HG03520 (cell line): ENCODE measurements around the gene OPHN1.
"Not testable (repeated sequence)": the region's sequence is repeated elsewhere in the genome, so short reads cannot be mapped to it uniquely, and the experiment has no call there.

Source experiments
- ATAC-seq: cut with Tn5 transposase; IDR thresholded peaks from one replicate; pipeline ENCODE4 v1.9.1; 2021; ENCODE audit warnings: mild to moderate bottlenecking, moderate library complexity; ENCODE audit not compliant: unreplicated experiment

OPHN1 gene

DNA sequence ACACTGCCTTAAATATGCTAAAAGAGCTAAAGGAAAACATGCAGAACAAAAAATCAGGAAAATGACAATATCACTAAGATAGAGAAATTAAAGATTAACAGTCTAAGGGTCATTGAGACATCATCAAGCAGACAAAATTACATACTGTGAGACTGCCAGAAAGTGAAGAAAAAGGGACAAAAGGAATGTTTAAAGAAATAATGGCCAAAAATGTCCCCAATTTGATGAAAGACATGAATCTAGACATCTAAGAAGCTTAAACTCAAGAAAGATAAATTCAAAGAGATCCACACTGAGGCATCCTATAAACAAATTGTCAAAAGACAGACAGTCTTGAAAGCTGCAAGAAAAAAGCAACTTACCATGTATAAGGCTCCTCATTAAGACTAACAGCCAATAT, 63.7 kb downstream of the OPHN1 start:
- ATAC-seq = no peak

DNA sequence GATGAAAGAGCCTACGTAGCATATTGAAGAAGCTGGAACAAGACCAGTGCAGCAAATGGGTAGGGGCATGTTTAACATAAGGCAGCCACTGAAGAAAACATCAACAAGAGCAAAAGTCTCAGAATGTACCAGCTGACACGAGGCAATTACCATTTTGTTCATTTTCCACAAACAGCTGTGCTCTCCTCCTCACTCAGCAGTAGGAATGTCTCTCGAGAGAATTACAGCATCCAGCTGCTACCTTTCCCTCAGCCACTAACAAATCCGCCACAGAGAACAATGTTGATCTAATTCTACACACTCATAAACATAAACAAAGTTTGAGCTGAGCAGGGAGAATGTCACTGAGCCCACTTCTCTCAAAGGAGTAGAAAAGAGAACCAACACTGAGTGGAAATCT, 68.0 kb downstream of the OPHN1 start:
- no peak for ATAC-seq

DNA sequence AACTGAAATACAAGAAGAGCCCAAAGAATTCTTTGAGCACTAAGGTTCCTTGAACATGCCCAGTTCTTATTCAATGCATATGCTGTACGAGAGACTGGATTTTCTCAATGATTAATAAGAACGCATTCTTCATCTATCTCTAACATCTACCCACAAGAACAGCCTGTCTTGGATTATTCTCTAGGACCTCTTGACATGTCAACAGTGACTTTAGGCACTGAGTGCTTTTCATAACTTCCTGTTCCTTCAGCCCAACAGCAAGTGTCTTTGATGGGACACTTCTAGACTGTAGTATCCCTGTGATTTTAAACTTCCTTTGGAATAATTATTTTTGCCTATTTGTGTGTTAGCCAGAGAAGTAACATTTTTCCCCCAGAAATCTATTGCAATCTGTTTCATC, 69.3 kb downstream of the OPHN1 start:
- ATAC-seq = no peak

DNA sequence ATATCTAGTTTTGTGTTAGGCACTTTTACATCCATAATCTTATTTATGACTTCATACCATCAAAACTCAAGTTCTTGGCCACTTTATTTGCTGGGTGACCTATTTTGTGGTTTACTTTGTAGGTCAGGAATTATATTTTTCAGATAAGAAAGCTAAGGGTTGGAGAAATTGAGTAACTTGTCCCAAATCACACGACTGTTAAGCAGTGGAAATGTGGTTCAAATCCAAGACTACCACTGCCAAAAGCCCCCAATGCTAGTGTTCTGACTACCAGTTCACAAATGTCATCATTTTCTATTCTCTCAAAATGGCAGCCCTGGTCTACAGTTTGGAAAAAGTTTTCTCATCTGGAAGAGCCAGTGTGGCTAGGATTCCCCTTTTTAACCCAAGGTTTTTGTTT, 74.6 kb downstream of the OPHN1 start:
- no peak for ATAC-seq

DNA sequence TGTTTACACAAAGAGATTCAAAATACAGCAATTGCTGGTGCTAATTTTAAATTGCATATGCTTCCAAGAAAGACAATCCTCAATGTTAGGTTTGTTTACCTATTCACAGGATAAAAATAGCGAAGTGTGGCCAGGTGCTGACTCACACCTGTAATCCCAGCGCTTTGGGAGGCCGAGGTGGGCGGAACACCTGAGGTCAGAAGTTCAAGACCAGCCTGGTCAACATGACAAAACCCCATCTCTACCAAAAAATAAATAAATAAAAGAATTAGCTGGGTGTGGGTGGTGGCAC, 77.7 kb downstream of the OPHN1 start:
- no peak for ATAC-seq

DNA sequence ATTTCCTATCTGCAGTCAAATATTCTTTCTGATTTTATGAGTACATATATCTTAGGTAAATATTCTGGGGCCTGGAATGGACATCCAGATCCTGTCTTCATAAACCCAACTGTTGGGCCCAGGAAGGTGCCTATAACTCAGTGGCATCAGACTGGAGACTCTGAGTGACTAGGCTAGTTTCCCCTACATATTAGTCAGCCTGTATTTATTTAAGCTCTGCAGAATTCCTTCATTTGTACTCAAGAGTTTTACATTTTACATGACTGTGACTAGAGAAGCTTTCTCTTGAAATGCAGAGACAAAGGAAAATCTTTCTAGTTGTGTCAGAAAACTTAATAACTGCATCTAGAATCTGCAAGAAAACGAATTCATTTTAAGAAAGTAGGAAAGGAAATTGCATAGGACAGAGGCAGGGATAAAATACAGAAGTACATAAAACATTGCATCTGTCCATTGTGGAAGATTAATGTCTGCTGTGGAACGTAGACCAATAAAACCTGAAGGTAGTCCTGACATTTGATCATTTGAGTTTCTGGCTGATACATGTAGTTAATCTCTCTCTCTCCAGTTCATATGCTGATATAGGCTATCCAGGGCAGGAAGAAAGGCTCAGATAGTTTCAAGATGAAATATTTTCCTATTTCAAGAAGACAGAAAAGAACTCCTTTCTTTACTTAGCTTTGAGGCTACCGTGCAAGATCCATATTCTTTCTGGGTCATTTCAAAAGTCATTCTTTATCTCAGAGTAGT, 78.2 kb downstream of the OPHN1 start:
- ATAC-seq = no peak

DNA sequence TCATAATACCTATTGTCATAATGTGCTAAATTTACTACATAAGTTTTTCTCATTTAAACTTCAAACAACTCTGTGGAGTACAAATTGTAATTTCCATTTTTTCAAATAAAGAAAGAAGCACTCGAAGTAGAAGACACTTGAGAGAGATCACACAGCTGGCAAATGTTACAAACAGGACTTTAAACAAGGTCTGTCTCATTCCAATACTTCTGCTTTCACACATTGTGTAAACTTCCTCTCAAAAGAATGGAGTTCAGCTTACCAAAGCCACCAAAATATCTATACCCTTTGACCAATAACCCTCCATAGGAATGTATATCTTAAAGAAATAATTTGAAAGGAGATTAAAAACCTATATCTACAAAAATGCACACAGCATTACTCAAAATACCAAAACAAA, 88.3 kb downstream of the OPHN1 start:
- ATAC-seq = no peak

DNA sequence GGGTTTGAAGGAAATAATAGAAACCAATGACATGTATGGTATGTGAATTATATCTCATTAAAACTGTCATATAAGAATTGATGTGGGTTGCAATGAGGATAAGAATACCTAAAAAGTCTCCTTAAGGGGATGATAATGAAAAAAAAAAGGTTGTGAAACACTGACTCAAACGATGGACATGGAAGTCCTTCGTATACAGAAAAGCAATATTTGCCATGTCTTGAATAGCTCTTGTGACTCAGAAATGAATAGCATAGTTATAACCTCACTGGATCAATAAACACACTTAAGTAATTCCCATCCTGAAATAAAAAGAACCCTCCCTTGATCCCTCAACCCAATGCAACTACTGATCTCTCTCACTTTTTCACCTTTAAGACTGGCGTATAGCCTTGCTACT, 89.7 kb downstream of the OPHN1 start:
- ATAC-seq = no peak

DNA sequence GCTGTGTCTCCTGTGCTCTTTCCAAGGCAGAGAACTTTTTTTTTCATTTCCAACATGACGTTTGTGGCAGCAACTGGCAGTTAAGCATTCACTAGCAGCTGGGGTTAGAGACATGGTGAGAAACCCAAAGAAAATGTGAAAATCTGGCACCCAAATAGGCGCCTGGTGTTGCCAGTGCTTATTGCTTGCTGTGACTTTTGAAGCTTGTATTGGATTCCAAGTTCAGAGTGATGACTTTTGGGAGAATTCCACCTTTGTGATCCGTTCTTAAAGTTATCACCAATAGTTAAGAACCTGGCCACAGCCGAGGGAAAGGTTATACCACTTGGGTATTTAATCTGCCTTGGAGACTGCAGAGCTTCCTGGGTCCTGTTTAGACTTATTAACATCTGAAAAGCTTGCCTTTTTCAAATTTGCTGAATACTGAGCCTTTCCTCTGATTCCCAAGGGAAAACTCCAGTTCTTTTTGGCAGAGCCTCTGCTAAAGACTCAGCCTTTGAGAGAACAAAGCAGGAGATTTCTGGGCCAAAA, 101.0 kb downstream of the OPHN1 start:
- ATAC-seq = no peak

DNA sequence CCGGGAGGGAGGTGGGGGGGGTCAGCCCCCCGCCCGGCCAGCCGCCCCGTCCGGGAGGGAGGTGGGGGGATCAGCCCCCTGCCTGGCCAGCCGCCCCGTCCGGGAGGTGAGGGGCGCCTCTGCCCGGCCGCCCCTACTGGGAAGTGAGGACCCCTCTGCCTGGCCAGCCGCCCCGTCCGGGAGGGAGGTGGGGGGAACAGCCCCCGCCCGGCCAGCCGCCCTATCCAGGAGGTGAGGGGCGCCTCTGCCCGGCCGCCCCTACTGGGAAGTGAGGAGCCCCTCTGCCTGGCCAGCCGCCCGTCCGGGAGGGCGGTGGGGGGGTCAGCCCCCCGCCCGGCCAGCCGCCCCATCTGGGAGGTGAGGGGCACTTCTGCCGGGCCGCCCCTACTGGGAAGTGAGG, 106.5 kb downstream of the OPHN1 start:
- ATAC-seq = not testable (repeated sequence)

DNA sequence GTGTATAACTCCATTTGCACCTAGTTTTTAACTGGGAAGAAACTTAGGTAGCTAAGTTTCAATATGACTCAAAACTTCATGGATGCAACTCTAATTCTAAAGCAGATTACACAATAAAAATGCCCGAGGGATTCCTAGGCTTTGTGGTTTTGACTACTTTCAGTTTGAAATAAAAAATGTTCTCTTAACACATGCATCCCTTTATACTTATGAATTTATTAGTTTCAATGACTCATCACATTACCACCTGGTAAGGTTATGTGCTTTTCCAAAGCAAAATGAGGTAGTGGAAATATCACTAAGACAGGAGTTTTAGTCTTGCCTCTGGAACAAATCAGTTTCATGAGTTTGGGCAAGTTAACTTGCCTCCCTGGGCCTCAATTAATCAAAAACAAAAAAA, 125.5 kb downstream of the OPHN1 start:
- ATAC-seq = no peak

DNA sequence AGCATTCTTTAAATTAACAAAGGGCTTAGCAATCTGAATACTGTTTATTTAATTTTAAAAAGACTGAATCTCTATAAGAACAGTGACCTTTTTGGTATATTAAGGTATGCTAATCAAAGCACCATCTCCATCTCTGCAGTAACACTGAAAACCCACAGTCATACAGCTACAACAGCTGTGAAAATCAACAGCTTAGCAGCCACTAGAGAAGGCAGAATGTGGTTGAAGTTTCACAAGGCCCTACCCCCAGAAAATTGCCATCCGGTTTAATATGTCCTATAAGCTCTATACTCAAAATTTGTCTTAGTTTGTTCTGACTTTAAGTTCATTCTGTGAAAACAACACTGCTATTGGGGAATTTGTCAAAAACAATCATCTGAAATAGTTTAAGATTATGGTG, 128.7 kb downstream of the OPHN1 start:
- no peak for ATAC-seq

DNA sequence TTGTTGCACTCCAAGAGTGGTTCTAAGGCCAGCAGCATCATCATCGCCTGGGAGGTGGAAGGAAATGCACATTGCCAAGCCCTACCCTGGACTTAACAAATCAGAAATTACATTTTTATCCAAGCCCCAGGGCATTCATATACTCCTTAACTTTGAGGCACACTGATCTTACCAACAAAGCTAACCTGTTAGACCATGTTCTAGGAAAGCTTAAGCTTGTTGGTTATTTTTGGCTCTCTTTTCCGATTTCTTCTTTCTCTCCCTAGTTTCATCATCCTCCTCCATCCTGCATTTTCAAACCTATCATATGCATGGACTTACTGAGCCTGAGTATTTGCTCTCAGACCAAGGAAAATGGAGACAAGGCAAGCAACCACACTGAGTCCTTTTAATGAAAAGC, 133.4 kb downstream of the OPHN1 start:
- no peak for ATAC-seq

DNA sequence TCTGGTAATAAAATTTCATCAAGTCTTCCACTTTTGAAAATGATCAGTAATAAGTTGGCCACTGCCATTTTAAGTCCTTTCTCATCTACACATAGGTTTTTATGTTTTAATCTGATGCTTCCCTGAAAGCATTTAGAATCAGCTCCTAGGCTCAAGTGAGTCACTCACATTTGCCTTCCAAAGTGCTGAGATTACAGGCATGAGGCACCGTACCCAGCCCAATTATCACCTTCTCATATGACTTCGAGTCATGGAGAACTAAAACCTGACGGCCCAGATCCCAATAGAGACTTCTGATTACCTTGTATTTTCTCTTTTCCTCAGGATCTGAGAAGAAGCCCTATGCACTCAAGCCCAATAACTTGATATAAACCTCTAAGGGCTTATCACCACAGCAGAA, 140.8 kb downstream of the OPHN1 start:
- ATAC-seq = no peak

DNA sequence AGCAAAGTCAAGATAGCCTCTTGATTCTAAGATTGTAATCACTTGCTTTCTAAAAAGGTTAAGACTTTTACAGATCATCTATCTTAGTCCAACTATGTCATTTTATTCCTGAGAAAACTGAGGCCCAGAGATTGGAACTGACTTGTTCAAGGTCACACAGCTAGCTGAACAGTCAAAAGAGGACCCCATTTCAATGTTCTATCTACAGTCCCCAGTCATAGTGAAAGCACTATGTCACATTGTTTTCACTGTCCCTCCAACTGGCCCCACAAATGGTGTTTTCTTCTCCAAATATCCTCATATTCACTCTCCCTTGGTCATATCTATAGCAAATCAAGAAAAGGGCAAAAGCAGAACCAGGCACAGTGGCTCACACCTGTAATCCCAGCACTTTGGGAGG, 145.2 kb downstream of the OPHN1 start:
- no peak for ATAC-seq

DNA sequence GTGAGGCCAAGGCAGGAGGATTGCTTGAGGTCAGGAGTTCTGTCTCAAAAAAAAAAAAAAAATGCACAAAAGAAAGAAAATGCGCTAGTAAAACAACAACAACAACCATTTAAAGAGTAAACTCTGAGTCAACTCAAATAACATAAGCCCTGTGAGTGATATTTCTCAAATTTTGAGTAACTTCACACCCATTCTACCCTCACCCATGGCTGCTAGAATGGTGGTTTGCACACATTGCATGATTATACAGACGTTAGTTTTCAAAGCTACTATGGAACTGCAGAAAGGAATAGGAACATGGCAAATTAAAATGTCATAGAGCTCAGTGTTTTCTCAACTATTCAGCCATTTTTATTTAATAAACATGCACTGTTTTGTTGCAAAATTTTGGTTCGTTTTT, 145.9 kb downstream of the OPHN1 start:
- ATAC-seq = no peak

DNA sequence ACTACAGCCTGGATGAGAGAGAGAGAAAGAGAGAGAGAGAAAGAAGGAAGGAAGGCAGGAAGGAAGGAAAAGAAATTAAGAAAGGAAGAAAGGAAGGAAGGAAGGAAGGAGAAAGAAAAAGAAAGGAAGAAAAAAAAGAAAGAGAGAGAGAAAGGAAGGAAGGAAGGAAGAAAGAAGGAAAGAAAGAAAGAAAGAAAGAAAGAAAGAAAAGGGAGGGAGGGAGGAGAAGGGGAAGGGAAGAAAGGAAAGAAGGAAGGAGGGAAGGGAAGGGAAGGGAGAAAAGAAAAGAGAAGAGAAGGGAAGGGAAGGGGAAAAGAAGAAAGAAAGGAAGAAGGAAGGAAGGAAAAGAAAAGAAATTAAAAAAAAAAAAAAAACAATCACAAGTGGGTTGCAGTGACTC, 146.3 kb downstream of the OPHN1 start:
- ATAC-seq = no peak

DNA sequence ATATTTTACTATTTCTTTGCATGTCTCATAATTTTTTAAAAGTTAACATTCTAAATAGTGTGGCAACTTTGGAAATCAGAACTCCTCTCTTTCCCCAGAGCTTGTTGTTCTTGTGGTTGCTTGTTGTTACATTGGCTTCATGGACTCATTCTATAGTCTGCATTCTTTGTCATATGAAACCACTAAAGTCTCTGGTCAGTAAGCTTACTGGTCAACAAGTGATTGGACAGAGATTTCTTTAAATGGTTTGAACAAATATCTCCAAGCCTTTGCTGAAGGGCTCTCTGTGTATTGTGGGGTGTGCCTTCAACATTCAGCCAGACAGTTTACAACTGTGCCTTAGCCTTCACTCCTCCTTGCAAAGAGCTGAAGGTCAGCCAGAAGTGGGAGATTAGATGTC, 147.2 kb downstream of the OPHN1 start:
- no peak for ATAC-seq

DNA sequence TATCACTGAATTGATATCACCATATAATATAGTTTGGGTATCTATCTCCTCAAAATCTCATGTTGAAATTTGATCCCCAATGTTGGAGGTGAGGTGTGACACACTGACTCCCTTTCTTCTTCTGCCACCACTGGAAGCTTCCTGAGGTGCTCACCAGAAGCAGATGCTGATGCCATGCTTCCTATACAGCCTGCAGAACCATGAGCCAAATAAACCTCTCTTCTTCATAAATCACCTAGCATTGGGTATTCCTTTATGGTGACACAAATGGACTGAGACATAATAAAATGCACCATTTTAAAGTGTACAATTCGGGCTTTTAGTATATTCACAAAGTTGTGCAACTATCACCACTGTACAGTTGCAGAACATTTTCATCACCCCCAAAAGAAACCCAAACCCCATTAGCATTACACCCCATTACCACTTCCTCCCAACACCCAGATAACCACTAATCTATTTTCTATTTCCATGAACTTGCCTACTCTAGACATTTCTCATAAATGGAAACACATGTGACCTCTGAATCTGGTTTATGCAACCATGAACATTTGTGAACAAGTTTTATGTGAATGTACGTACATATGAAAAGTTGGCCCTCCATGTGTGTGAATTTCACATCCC, 148.9 kb downstream of the OPHN1 start:
- no peak for ATAC-seq

DNA sequence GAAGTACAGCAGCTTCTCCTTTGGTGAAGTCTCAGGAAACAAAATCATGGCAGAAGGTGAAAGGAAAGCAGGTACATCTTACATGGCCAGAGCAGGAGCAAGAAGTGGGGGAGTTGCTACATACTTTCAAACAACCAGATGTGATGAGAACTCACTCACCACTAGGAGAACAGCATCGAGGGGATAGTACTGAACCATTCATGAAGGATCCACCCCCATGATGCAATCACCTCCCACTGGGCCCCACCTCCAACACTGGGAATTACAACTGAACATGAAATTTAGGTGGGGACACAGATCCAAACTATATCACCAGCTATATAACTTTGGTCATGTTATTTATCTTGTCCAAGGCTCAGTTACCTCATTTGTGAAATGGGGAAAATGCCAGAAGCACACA, 159.4 kb downstream of the OPHN1 start:
- no peak for ATAC-seq

DNA sequence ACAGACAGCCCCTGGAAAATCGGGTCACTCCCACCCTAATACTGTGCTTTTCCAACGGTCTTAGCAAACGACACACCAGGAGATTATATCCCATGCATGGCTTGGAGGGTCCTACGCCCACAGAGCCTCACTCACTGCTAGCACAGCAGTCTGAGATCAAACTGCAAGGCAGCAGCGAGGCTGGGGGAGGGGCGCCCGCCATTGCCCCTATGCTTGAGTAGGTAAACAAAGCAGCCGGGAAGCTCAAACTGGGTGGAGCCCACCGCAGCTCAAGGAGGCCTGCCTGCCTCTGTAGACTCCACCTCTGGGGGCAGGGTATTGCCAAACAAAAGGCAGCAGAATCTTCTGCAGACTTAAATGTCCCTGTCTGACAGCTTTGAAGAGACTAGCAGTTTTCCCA, 168.5 kb downstream of the OPHN1 start:
- ATAC-seq = not testable (repeated sequence)

DNA sequence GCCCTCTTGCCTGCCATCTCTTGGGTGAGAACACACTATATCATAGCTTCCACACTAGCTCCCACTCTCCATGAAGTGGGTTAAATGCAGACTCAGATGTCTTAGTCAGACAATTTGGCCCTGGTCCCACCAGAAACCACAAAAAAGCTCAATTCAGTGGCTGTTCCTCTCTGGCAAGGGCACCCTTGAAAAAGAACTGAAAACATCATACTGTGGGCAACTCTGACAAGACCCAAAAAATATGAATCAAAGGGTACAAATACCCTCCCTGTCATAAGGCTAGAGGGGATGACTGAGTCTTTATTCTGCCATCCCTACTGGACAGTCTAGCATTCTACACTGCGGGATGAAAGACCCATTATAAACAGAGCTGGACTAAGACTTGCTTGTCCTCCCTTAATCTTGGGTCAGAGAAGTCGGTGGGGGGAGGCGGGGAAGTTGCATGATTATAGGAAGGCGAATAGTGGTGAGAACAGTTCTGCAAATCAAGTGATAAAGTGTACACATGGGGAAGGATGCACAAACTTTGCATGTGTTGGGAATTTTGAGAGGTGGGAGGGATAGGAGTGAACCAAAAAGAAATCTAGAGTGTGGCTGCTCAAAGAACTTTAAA, 172.1 kb downstream of the OPHN1 start:
- no peak for ATAC-seq
